Endothelial cell of umbilical vein (primary cell): ENCODE results near the gene VWCE.

ENCODE experiments used
- EZH2 ChIP-seq: IDR thresholded peaks from 2 replicates; pipeline ENCODE4 v1.6.1; 2012; ENCODE audit warnings: borderline replicate concordance, low read depth, mild to moderate bottlenecking, moderate library complexity, low read length, inconsistent platforms; ENCODE audit not compliant: severe bottlenecking
- GATA2 ChIP-seq: IDR thresholded peaks from 2 replicates; pipeline ENCODE4 v1.7.0; 2011; ENCODE audit warnings: low read depth, mild to moderate bottlenecking, moderate library complexity, mixed read lengths, low read length; ENCODE audit not compliant: insufficient read length, insufficient read depth
- POLR2A ChIP-seq: IDR thresholded peaks from 2 replicates; pipeline ENCODE4 v1.6.1; 2012; ENCODE audit warnings: low read depth, mild to moderate bottlenecking, control low read depth, low read length
- POLR2AphosphoS5 ChIP-seq: IDR thresholded peaks from 2 replicates; pipeline ENCODE4 v1.6.1; 2012; ENCODE audit warnings: low read depth, mild to moderate bottlenecking, control low read depth, low read length, moderate library complexity; ENCODE audit not compliant: insufficient read depth
- TF ChIP-seq, protein P1 (sequence below), 2 donors: IDR thresholded peaks; 1 replicate in 1 of 2; 2 replicates in 1 of 2; pipeline ENCODE4 v1.5.1; 2011; ENCODE audit warnings: low read length in 2 of 2, mild to moderate bottlenecking in 2 of 2, moderate library complexity in 2 of 2, control low read depth in 1 of 2, inconsistent platforms in 1 of 2, low read depth in 1 of 2; ENCODE audit not compliant: insufficient read depth in 1 of 2; ENCODE audit errors: extremely low read depth in 1 of 2
- TF ChIP-seq, protein P2 (sequence below): IDR thresholded peaks from 2 replicates; pipeline ENCODE4 v1.6.1; 2011; ENCODE audit not compliant: insufficient read depth, insufficient read length

DNA sequence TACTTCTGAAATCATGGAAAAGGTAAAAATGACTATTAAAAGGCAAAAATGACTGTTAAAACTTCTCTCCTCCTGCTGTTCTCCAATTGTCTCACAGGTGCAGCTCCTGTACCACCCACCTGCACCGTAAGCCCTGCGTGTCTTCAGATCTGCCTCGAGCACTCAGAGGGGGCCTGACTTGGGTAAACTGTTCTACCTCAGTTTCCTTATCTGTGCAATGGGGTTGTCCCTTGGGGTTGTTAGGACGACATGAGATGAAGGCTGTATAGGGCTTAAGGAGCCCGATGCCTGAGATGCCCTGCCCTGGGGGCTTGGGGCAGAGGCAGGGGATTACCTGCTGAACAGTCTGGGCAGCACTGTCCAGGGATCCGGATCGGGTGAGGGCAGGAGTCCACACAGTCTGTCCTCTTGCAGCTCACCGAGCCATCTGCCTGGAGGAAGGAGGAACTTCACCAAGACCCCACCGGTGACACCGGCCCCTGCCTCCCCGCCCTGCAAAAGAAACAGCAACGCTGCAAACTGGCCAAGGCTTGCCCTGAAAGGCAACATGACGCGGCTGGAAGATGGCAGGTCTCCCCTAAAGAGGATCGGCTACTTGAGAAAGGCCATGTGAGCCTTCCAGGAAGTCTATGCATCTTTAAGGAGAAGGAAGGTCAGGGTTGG lies 26.4 kb downstream of the VWCE start:
- TF ChIP-seq, protein P1, sequence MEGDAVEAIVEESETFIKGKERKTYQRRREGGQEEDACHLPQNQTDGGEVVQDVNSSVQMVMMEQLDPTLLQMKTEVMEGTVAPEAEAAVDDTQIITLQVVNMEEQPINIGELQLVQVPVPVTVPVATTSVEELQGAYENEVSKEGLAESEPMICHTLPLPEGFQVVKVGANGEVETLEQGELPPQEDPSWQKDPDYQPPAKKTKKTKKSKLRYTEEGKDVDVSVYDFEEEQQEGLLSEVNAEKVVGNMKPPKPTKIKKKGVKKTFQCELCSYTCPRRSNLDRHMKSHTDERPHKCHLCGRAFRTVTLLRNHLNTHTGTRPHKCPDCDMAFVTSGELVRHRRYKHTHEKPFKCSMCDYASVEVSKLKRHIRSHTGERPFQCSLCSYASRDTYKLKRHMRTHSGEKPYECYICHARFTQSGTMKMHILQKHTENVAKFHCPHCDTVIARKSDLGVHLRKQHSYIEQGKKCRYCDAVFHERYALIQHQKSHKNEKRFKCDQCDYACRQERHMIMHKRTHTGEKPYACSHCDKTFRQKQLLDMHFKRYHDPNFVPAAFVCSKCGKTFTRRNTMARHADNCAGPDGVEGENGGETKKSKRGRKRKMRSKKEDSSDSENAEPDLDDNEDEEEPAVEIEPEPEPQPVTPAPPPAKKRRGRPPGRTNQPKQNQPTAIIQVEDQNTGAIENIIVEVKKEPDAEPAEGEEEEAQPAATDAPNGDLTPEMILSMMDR (IDR thresholded peaks at IDR 0.05; ENCODE audit: extremely low read depth in 1 of 2, insufficient read depth in 1 of 2, low read depth in 1 of 2, low read length in 2 of 2) = no peak
- TF ChIP-seq EZH2 (no peak), POLR2AphosphoS5 (no peak), POLR2A (no peak), GATA2 (no peak)
- TF ChIP-seq, protein P2, sequence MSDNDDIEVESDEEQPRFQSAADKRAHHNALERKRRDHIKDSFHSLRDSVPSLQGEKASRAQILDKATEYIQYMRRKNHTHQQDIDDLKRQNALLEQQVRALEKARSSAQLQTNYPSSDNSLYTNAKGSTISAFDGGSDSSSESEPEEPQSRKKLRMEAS = no peak
